HG03571 (cell line): ENCODE results near the gene IQGAP3.
"Not testable (repeated sequence)": the region's sequence is repeated elsewhere in the genome, so short reads cannot be mapped to it uniquely, and the experiment has no call there.

Experiments used
- ATAC-seq: cut with Tn5 transposase; IDR thresholded peaks from one replicate; pipeline ENCODE4 v1.9.1; 2021; ENCODE audit not compliant: unreplicated experiment

The IQGAP3 gene

GRCh38 chr1:156571919-156572662, at the start of gene IQGAP3:
TSS of gene IQGAP3 (minus strand) at chr1:156572565. CDS start at chr1:156572529, 36 bp downstream.
- peak; percentile 62 for ATAC-seq

DNA sequence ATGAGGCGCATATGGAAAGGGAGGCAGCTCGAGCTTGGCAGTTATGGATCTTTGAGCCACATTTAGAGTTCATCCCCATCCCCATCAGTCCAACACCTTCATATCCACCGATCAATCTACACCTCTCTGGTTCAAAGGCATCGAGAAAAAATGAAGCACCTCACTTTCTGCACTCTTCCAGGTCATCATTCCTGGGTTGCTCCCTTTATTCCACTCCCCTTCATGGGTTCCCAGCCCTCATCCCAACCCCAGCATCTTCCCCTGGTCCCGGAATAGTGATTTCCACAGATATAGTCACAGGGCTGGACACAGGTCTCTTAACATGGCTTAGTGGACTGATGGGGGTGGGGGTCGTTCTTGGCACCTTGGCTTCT, 47.2 kb upstream of the IQGAP3 start:
- ATAC-seq = no peak

DNA sequence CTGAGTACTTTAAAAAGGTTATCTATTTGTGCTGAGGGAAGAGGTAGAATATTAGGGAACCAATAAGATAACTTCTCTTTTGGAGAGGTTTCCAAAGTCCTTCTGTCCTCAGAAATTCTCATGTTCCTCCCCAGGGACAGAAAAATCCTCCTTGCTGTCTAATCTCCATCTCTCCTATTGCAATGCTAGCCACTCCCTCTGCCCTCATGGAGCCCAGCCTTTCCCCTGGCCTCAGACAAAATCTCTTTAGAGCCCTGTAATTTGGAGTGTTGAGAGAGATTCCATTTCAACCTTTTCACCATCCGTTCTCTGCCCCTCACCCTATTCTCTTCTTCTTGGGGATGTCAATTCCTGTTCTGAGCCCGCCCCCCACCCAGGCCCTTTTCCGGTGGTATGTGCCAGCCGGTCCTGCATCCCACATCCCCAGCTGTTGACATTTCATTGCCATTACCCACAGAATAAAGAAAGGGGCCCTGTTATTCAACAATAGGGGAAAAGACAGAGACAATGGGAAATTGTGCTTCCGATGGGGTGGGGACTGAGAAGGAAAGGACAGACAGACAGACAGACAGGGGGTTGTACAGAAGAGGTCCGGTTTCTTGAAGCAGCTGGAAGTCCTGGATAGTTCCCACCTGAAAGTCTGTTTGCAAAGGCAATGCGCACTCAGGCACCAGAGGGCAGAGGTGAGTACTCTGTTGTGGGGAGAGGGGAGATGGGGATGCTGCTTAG, 46.7 kb upstream of the IQGAP3 start, which contains the start of gene HAPLN2:
HAPLN2 (plus strand) TSS at position 563 of the 729 bp plus-strand sequence. CDS start 4,076 bp downstream, outside the sequence.
- ATAC-seq = no peak

DNA sequence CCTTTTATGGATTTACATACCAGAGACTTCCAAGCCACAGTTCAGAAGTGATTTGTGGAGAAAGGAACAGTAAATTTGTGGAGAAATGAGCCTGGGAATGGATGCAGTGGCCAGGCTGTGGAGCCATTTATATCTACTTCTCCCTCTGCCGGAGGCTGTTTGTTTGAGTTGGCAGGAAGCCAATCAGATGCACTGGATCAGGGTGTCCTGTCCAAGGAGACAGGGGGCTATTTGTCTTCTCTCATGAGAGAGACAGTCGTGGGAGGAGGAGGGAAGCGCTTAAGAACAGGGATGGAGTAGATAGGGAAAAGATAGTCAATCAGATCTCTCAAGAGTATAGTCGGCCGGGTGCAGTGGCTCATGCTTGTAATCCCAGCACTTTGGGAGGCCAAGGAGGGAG, 44.1 kb upstream of the IQGAP3 start:
- no peak for ATAC-seq

DNA sequence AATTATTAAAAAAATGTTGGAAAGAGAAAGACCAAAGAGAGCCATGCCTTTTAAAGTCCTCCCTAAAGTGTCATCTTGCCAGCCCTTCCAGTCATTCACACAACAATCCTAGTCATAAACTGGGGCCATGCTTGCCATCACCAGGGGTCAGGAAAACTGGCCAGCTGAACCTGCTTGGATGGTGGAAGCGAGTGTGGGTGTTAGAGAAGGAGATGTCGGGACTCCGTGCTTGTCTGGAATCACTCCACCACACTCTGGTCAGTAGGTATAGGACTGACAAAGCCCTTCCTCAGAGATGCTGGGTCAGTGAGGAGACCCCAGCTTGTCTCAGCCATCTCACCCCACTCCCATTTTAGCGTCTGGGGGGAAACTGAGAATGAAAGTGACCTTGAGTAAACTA, 43.6 kb upstream of the IQGAP3 start:
- no peak for ATAC-seq

DNA sequence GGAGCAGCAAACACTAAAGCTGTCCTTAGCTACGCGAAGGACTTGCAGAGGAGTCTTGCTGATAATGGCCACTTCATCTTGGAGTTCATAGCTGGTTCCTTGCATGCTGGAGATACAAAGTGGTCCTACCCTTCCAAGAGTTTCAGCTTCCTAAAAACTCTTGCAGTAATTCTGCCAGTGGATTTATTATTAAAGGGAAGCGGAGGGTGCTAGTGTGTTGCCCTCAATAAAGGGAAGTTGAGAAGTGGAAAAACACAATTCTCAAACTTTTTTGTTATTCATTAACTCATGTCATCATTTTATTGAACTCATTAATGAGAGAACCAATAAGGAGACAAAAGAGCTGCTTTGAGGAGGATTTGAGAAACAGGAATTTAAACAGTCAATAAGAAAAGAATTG, 40.3 kb upstream of the IQGAP3 start:
- ATAC-seq = no peak

GRCh38 chr1:156610072-156610471, 37.7 kb upstream of the IQGAP3 start:
- ATAC-seq = not testable (repeated sequence)

GRCh38 chr1:156608981-156609380, 36.6 kb upstream of the IQGAP3 start:
- no peak for ATAC-seq

DNA sequence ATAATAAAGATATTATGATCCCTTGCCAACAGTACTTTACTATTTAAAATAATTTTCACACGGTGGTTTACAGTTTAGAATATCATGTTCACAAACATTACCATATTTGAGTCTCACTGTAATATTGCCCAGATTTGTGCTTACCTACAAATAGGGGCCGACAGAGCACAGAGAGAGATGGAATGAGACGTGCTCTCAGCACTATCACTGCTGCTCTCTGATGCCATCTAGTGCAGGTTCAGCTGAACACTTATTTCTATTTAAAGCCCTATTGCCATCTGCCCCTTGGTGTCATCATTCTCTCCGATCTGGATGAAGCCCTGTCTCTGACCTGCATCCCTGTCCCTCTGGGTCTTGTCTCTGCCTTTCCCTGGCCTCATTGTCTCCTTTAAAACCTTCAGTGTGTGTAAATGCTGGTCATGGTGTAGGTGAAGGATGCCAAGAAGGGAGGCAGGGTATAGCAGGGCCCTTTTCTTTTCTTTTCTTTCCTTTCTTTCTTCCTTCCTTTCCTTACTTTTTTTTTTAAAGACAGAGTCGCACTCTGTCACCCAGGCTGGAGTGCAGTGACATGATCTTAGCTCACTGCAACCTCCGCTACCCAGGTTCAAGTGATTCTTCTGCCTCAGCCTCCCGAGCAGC, 35.8 kb upstream of the IQGAP3 start:
- no peak for ATAC-seq

GRCh38 chr1:156607344-156607743, 35.0 kb upstream of the IQGAP3 start:
- ATAC-seq = not testable (repeated sequence)

DNA sequence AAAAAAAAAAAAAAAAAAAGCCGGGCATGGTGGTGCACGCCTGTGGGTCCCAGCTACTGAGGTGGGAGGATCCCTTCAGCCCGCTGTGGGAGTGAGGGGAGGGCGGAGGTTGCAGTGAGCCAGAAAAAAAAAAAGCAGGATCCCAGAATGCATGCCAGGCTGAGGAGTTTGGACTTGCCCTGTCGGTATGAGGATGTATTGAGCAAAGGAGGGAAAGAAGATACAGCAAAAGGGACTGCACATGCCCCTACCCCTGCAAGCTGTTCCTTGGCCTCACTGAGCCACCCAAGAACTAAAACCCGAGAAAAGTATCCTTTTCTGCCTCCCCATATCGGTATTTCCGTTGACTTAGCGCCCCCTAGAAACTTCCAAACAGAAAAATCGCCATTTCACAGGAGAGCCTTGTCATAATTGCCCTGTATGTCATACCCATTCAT, 30.2 kb upstream of the IQGAP3 start:
- no peak for ATAC-seq

DNA sequence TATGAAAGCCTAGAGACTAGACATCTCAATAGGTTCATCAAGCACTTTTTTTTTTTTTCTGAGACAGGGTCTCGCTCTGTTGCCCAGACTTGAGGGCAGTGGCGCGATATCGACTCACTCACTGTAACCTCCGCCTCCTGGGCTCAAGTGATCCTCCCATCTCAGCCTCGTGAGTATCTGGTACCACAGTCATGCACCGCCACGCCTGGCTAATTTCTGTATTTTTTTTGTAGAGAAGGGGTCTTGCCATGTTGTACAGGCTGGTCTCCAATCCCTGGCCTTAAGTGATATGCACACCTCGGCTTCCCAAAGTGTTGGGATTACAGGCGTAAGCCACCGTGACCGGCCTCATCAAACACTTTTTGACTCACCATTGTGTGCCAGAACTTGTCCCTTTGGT, 29.5 kb upstream of the IQGAP3 start:
- ATAC-seq = peak; percentile 10

DNA sequence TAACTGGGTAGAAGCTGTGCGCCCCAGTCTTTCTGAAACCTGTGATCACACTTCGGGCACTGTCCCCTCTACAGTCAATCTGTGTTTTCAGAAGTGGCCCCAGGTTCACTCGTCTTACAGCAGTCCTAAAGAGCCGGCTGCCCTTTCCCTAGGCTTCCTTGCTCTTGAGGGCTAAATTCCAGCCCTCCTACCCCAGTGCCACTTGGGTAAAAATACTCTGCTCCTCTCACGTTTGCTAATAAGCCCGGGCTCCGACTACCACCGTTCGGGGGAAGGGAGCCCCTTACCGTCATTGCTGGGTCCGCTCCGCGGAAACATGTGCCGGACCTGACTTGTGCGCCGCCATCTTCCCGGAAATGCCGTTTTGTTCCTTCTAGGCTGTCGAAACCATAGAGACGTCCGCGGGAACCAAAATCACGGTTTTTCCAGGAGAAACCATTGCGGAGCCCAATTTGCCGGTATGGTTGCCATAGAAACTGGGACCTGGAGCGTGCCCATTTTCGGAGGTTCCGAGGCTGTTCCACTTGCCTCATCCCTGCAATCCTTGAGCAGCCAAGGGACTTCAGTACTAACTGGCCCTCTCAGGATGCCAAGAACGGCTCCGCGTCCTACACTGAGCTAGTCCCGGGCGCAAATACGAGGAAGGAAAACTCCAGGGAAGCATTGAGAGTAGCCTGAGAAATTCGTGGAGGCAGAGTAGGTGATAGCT, 28.9 kb upstream of the IQGAP3 start, which contains the start of gene GPATCH4:
GPATCH4 (minus strand) TSS at position 358 of the 709 bp plus-strand sequence.
- peak; percentile 43 for ATAC-seq

DNA sequence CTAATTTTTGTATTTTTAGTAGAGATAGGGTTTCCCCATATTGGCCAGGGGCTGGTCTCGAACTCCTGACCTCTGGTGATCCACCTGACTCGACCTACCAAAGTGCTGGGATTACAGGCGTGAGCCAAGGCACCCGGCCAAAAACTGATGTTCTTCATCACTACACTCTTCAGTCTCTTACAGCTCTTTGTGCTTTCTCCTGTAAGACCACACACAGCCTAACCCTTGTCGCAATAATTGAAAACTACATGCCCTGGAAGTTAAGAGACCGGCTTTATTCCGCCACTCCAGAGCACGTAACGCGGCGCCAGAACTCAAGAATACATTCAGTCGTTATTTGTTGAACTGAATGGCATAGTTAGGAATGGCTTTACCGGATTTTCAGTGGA, 28.4 kb upstream of the IQGAP3 start:
- peak; percentile 13 for ATAC-seq

- ATAC-seq = no peak
Measured at GRCh38 chr1:156599811-156600210, 27.4 kb upstream of the IQGAP3 start.

GRCh38 chr1:156598731-156599432, 26.5 kb upstream of the IQGAP3 start:
- no peak for ATAC-seq

DNA sequence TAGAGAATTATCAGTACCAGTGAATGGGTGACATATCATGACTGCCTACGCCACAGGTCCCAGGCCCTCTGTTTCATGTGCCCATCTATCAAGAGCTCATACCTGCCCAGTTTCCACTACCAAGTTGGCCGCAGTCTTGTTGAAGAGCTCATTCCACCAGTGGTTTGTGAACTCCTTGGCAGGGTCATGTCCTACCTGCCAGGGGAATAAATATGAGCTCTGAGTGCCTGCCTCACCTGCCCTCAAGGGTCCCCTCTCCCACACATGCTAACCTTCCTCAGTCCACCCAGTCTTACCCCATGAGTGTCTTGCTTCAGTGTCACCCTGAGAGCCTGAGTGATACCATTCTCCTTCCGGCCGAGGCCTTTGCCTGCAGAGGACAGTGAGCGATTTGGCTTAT, 25.8 kb upstream of the IQGAP3 start:
- no peak for ATAC-seq

GRCh38 chr1:156596426-156596825, 24.1 kb upstream of the IQGAP3 start:
- no peak for ATAC-seq

DNA sequence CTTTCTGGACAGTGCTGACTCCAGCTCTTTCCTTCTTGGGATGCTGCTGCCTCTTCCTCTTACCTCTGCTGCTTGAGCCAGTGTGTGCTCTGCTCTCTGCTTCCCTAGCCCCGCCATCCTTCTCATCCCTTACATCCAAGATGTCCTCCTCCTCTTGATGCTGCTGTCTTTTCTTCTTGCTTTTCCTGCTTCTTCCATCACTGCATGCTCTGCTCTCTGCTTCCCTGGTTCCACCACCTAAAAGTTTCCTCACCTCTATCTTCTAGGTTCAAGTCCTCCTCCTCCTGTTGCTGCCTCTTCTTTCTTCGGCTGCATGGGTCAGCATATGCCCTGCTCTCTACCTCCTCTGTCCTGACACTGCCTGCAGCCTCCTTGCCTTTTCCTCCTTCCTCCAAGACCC, 22.7 kb upstream of the IQGAP3 start:
- ATAC-seq = no peak

- ATAC-seq = no peak
Measured at GRCh38 chr1:156594190-156594589, 21.8 kb upstream of the IQGAP3 start.

DNA sequence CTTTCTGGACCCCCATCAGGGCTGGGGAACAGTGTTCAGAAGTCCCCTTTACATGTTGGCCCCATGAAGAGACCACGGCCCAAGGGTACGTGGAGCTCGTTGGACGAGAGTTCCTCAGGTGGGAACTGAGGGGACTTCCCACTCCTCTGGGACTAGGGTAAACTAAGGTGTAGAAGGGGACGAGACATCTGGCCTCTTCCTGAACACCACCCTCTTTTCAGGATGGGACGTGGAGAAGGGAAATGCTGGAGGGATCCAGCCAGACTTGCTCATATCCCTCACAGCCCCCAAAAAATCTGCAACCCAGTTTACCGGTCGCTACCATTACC, 21.3 kb upstream of the IQGAP3 start:
- ATAC-seq = no peak
